ENCODE results near the gene LTBP2. TPM values are rescaled to one million over a fixed set of nuclear protein-coding genes. Genes with fewer than 3 reads are reported as not detected.
A peak's percentile ranks its signal among the peaks of the same experiment; 100 is the strongest.

The LTBP2 gene
- total and polyA plus RNA-seq, 3 donors from 2014 or later = 19.6 to 45.3 (median 23.3) TPM

DNA sequence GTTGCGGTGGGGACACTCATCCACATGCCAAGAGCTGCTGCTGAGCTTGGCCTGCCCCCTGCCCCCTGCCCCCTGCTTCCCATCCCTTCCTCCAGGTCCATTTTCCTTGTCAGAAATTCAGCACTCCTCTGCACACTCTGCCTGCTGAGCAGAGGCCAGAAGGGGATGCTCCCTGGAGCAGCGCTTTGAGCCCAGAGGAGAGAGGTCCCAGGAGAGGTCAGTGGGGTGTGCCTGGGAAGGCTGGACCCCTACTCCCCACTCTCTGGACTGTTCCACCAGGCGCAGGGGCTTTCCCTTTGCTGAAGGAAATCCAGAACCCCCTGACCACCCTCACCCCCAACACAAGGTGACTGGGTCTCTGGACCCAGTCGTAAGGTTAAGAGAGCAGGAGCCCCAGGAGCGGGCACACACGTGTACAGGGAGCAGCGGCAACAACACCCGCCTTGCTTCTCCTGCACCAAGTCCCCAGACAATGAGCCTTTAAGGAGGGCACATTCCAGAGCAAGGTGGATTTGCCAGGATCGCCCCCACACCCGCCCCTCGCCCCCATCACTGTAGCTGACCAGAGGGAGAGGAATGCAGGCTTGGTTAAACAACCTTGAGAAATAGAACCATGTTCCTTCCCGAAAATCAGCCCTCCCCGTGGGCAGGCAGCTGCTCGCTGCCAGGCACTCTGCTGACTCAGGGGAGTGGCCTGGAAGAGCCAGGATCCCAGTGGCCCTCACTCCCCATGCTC lies 87.8 kb downstream of the LTBP2 start:
- no peak for TF ChIP-seq POLR2A (IDR thresholded peaks at IDR 0.05)
- TF ChIP-seq, protein P1, sequence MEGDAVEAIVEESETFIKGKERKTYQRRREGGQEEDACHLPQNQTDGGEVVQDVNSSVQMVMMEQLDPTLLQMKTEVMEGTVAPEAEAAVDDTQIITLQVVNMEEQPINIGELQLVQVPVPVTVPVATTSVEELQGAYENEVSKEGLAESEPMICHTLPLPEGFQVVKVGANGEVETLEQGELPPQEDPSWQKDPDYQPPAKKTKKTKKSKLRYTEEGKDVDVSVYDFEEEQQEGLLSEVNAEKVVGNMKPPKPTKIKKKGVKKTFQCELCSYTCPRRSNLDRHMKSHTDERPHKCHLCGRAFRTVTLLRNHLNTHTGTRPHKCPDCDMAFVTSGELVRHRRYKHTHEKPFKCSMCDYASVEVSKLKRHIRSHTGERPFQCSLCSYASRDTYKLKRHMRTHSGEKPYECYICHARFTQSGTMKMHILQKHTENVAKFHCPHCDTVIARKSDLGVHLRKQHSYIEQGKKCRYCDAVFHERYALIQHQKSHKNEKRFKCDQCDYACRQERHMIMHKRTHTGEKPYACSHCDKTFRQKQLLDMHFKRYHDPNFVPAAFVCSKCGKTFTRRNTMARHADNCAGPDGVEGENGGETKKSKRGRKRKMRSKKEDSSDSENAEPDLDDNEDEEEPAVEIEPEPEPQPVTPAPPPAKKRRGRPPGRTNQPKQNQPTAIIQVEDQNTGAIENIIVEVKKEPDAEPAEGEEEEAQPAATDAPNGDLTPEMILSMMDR (IDR thresholded peaks at IDR 0.05) = no peak
- 53 to 58% methylated on average over 4 to 13 of the region's 14 CpGs for WGBS, 2 donors
- peaks cover 20% of the 10 kb centered on the region for H3K4me1 ChIP-seq
- H3K9me3 ChIP-seq = no peaks in the 10 kb centered on the region
- intact Hi-C loops (cut with DNase I; ENCODE audit: low total_unique reads) = no loop called here
- H3K27ac ChIP-seq = peak overlapping the region in 1 of 2 donors; percentile 24
- H3K4me3 ChIP-seq = no peak overlapping the region
- DNase-seq = no peak
- no peaks in the 10 kb centered on the region for H3K27me3 ChIP-seq
- H3K36me3 ChIP-seq (ENCODE audit: low read depth, missing control alignments) = no peaks in the 10 kb centered on the region

GRCh38 chr14:74522740-74523139 lies 89.3 kb downstream of the LTBP2 start:
- H3K4me3 ChIP-seq = no peak overlapping the region
- 95 to 100% methylated on average over 2 to 7 of the region's 7 CpGs for whole genome bisulfite sequencing, 2 donors
- H3K27ac ChIP-seq = no peak overlapping the region
- H3K9me3 ChIP-seq = no peaks in the 10 kb centered on the region
- no peak for TF ChIP-seq POLR2A (IDR thresholded peaks at IDR 0.05)
- TF ChIP-seq, protein P1 (IDR thresholded peaks at IDR 0.05) = no peak
- H3K36me3 ChIP-seq (ENCODE audit: low read depth, missing control alignments) = no peaks in the 10 kb centered on the region
- intact Hi-C loops (cut with DNase I; ENCODE audit: low total_unique reads) = no loop called here
- DNase-seq = no peak
- peaks cover 20% of the 10 kb centered on the region for H3K4me1 ChIP-seq
- no peaks in the 10 kb centered on the region for H3K27me3 ChIP-seq

DNA sequence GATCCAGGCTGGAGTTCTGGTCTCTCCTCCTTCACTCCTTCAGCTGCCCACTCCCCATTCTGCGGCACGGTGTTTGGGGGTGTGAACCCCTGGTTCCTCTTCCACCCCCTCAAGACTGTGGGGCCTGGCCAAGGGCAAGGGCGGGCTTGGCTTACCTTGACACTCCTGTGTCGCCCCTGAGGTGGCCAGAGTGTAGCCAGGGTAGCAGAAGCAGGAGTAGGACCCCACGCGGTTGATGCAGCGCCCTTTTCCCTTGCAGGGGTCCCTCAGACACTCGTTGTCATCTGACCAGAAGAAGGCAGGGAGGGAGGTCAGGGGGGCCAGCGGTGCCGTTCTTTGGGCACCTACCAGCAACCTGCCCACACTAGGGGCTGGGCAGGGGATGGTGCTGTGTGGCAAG lies 90.3 kb downstream of the LTBP2 start:
- intact Hi-C loops (cut with DNase I; ENCODE audit: low total_unique reads) = no loop called here
- Histone ChIP-seq H3K4me1 (peaks cover 20% of the 10 kb centered on the region), H3K27ac (no peak overlapping the region), H3K27me3 (no peaks in the 10 kb centered on the region), H3K4me3 (no peak overlapping the region), H3K36me3 (ENCODE audit: low read depth, missing control alignments) (no peaks in the 10 kb centered on the region), H3K9me3 (no peaks in the 10 kb centered on the region)
- whole genome bisulfite sequencing, 2 donors = 93 to 96% methylated on average over 4 to 10 of the region's 10 CpGs
- DNase-seq = no peak
- TF ChIP-seq, protein P1 (IDR thresholded peaks at IDR 0.05) = no peak
- no peak for TF ChIP-seq POLR2A (IDR thresholded peaks at IDR 0.05)

- H3K27me3 ChIP-seq = no peaks in the 10 kb centered on the region
- intact Hi-C loops (cut with DNase I; ENCODE audit: low total_unique reads) = no loop called here
- no peak overlapping the region for H3K27ac ChIP-seq
- 86% methylated on average over 6 of the region's 6 CpGs for WGBS, 2 donors
- no peaks in the 10 kb centered on the region for H3K9me3 ChIP-seq
- no peak overlapping the region for H3K4me3 ChIP-seq
- no peaks in the 10 kb centered on the region for H3K36me3 ChIP-seq (ENCODE audit: low read depth, missing control alignments)
- DNase-seq = no peak
- TF ChIP-seq, protein P1 (IDR thresholded peaks at IDR 0.05) = no peak
- TF ChIP-seq POLR2A (IDR thresholded peaks at IDR 0.05) = no peak
- H3K4me1 ChIP-seq = peaks cover 6% of the 10 kb centered on the region
These were observed 92.5 kb downstream of the LTBP2 start for GRCh38 chr14:74519316-74520074.

Data from testis (tissue), 3 donors.